ENCODE measurements around the gene ZNF768. TPM values are rescaled to one million over a fixed set of nuclear protein-coding genes. Genes with fewer than 3 reads are reported as not detected.

The ZNF768 gene
- total and polyA plus RNA-seq, 2 of the 13 experiments (the other 11 are each of a cell fraction or from before 2014, with no cell fraction given) = 26.7 to 34.4 TPM

GRCh38 chr16:30541502-30542329, 15.3 kb upstream of the ZNF768 start (continued):
- TF ChIP-seq ZBTB49 (CRISPR knock-in tag; IDR thresholded peaks at IDR 0.05; ENCODE audit: borderline replicate concordance) (no peak), HMGXB4 (CRISPR knock-in tag; IDR thresholded peaks at IDR 0.05; ENCODE audit: borderline replicate concordance in 1 of 2, low read depth in 1 of 2) (peak in 1 of 2 experiments; percentile 29; a peak in 1 of 4 replicates), FOXP1 (IDR thresholded peaks at IDR 0.05) (no peak), FOXP1 (CRISPR knock-in tag; IDR thresholded peaks at IDR 0.05) (peak; percentile 62; the same call in 1 of the 2 replicates), ZSCAN29 (CRISPR knock-in tag; conservative IDR thresholded peaks at IDR 0.05) (0 out of 2 replicates have a peak, but pooled peaks have one; percentile 43), PAWR (CRISPR knock-in tag; IDR thresholded peaks at IDR 0.05; ENCODE audit: borderline replicate concordance) (no peak), HOXA3 (CRISPR knock-in tag; IDR thresholded peaks at IDR 0.05) (peak; percentile 43; the same call in 1 of the 2 replicates), DR1 (CRISPR knock-in tag; IDR thresholded peaks at IDR 0.05) (no peak), ZFX (CRISPR knock-in tag; IDR thresholded peaks at IDR 0.05; ENCODE audit: low read depth) (peak; percentile 50), SNRNP70 (IDR thresholded peaks at IDR 0.05; ENCODE audit: low read depth, low read length) (no peak), ELK4 (CRISPR knock-in tag; IDR thresholded peaks at IDR 0.05; ENCODE audit: borderline replicate concordance) (no peak), MAFK (conservative IDR thresholded peaks at IDR 0.05 in 1 of 2, IDR thresholded peaks at IDR 0.05 in 1 of 2; ENCODE audit: low read length in 2 of 2) (peak; percentile 30 to 41; a peak in 2 of 4 replicates), TARDBP (CRISPR knock-in tag; IDR thresholded peaks at IDR 0.05) (peak; percentile 54; the same call in 1 of the 2 replicates), HMGXB3 (CRISPR knock-in tag; IDR thresholded peaks at IDR 0.05; ENCODE audit: borderline replicate concordance) (no peak), FLYWCH1 (CRISPR knock-in tag; IDR thresholded peaks at IDR 0.05) (no peak), PCBP2 (optimal IDR thresholded peaks at IDR 0.05; ENCODE audit: low read depth, low read length, poor library complexity, severe bottlenecking) (no peak), PITX1 (CRISPR knock-in tag; IDR thresholded peaks at IDR 0.05) (peak; percentile 66), FOXO1 (CRISPR knock-in tag; IDR thresholded peaks at IDR 0.05) (peak; percentile 39; the same call in 1 of the 2 replicates), FOXC1 (CRISPR knock-in tag; IDR thresholded peaks at IDR 0.05; ENCODE audit: borderline replicate concordance) (0 out of 2 replicates have a peak, but pooled peaks have one; percentile 46)

Data from HepG2 (cell line).